ENCODE data around the gene VTI1A. TPM values are rescaled to one million over a fixed set of nuclear protein-coding genes. Genes with fewer than 3 reads are reported as not detected.

Gene VTI1A
- total RNA-seq, 1 donor from 2014 or later: 20.5 TPM

DNA sequence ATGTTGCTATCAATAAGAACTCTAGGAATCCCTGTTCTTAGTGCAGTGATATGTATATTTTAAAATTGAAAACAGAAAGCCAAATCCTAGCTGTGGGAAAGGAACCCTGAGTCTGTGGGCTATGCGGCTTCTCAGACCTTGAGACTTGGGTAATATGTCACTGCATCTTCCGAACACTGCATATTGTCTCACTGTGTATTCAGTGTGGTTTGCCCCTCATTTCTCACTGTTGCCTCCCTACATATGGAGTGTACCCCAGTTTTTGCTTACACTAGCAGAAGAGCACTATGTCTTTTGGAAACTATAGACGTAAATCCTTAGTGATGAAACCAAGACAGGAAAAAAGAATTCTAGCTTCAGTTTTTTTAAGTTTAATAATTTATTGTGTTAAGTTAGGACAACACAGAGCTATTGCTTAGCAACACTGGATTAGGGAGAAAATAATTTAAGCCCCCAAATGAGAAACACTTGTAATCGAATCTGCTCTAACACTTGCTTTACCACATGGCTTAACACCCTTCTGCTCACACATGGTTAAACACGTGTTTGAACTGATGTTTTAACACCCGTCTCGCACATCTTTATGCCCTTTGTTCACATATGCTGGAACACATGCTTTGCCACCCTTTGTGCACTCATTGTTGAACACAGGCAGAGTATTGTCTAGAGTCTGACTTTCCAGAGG lies 251.3 kb downstream of the VTI1A start:
- no peak for DNase-seq (ENCODE audit: low spot score)
- intact Hi-C loops (cut with DNase I): no loop called here

DNA sequence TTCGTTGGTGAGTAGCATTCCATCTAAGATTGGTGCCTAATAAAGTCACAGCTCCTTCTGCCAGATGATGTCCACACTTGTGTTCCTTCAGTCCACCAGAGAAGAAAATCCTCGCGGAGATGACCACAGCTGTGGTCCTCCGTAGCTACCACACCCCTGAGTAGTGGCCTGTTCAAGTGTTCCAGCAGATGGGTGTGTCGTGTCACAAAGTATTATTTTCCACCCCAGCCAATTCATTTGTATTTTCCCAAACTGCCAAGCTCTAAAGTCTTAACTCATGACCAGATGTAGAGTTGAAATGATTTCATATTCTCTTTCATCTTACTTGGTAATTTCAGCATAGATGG lies 251.8 kb downstream of the VTI1A start:
- intact Hi-C loops (cut with DNase I): no loop called here

GRCh38 chr10:112700215-112700671 lies 253.2 kb downstream of the VTI1A start:
- intact Hi-C loops (cut with DNase I): no loop called here
- DNase-seq (ENCODE audit: low spot score): no peak

More for the DNA sequence above, 251.8 kb downstream of the VTI1A start:
- DNase-seq (ENCODE audit: low spot score): no peak

DNA sequence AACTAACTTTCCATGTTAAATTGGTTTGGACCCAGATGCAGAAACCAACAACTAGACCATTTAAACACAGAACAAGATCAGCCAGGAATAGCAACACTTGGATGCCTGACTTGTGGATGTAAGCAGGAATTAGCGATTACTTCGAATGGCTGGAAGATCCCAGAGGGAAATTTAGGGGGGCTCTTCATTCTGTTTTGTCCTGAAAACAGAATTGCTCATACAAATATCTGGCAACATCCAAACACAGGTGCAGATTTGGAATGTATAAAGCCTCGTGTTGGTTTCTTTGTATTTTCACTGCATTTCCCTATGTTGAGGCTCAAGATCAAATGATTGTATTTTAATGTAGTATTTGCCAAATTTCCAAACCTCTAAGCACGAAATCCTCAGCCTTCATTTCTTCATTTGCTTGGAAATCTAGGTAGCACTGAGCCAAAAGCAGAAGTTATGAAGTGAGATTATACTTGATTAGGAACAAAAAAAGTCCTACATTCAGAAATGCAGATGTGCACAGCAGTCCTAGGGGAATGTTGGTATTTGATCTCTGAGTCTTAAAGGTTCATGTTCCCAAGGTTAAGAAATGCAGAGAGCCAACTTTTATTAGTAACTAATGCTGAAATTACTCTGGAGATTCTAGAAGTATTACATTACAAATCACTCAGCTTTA lies 254.3 kb downstream of the VTI1A start:
- DNase-seq (ENCODE audit: low spot score): no peak
- intact Hi-C loops (cut with DNase I): no loop called here

DNA sequence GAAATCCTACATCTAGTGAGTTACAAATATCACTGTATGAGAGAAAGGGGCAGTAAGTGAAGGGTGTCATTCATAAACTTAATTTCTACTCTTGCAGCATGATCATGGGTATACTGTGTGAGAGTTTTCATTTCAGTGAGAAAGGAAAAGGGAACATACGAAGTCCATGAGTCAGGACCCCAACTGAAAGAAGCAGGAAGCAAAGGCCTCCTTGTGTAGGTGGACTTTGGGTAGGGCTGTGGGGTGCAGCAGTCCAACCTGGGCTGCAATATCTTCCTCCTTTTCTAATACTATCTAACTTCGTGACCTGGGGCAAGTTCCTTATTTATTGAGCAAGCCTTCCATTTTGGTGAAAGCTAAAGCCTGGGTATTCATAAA lies 254.9 kb downstream of the VTI1A start:
- intact Hi-C loops (cut with DNase I): no loop called here
- DNase-seq (ENCODE audit: low spot score): no peak

GRCh38 chr10:112706577-112706976 lies 259.6 kb downstream of the VTI1A start:
- no peak for DNase-seq (ENCODE audit: low spot score)
- intact Hi-C loops (cut with DNase I): no loop called here

DNA sequence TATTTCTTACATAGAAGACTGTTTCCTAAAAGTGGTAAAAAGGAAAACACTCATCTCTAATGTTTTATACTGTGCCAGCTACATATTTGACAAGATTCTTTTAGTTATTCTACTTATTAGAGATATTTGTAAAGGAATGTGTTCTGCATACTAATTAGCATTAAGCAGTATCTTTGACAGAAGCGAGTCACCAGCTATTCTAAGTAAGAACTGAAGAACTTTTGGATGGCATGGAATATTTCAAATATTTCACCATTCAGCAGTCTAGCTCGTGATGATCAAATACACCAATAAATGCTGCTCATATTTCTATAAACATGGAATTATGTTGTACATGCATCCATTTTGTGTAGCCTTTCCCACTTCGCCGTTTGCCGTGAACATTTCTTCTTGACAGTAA lies 261.4 kb downstream of the VTI1A start:
- no peak for DNase-seq (ENCODE audit: low spot score)
- intact Hi-C loops (cut with DNase I): no loop called here

DNA sequence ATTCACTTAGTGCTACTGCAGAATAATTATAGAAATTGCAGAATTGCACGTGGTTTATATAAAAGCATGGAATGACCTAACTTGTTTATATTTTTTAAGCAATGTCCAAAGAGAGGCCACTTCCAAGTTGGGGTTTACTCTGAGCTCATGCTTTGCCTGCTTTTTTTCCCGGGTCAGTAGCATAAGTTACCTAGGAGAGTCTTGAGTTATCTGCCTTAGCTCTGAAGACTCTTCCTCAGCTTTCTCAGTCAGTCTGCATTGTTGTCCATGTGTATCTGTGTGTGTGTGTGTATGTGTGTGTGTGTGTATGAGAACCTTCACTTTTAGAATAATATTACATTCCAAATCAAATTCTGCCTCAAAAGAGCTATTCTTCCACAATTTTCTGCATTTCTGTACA lies 263.5 kb downstream of the VTI1A start:
- intact Hi-C loops (cut with DNase I): no loop called here

DNA sequence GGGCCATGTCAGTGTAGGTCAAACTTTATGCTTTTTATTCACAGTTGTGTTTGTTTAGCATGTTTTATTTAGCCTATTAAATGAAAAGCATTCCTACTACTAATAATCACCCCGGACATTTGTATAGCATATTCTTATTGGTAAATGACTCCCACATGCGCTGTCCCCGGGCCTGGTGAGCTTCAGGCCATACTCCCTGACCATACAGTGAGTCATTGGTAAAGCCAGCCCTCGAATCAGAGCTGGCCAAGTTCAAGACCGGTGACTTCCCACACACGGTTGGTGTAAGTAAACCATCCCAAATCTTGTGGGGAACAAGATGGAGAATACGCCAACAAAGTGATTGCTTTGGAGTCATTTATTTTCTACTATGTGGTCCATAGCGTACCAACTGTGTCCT lies 264.4 kb downstream of the VTI1A start:
- intact Hi-C loops (cut with DNase I): no loop called here
- DNase-seq (ENCODE audit: low spot score): no peak

More for the DNA sequence above, 263.5 kb downstream of the VTI1A start:
- DNase-seq (ENCODE audit: low spot score): no peak

- DNase-seq (ENCODE audit: low spot score): no peak
- intact Hi-C loops (cut with DNase I): no loop called here
Measured at GRCh38 chr10:112712536-112712935, 265.5 kb downstream of the VTI1A start.

DNA sequence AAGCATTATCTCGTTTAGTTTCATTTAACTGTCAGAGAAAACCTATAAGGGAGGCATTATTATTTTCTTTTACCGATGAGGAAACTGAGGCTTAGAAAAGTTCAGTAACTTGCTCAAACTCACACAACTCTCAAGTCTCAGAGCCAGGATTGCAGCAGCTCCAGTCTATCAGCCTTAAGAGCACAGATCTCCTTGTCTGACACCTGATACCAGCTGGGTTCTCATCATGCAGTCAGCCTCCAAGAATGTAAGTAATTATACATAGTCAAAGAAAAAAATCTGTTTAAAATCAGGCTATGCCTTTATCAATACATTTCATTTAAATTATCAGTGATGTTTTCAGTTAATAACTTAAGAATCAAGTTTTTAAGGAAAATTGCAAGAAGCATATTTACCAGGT lies 266.4 kb downstream of the VTI1A start:
- intact Hi-C loops (cut with DNase I): no loop called here
- DNase-seq (ENCODE audit: low spot score): no peak

- intact Hi-C loops (cut with DNase I): no loop called here
Measured at GRCh38 chr10:112715581-112715980, 268.6 kb downstream of the VTI1A start.

DNA sequence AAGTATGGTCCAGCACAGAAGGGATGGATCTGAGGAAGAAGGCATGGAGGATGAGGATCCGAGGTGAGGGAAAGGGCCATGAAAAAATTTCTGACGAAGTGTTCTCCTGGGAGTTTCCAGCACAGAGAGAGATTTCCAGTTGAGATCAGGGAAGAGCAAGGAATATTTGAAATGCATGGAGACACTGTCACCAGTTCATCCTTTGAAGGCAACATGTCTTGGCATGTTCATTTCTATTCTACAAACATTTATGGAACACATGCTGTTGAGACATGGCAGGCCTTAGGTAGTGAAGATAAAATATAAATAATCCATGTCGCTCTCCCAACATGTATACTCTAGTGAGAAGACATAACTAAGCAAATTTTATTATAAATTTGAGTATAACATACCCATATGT lies 269.1 kb downstream of the VTI1A start:
- no peak for DNase-seq (ENCODE audit: low spot score)
- intact Hi-C loops (cut with DNase I): no loop called here

More at GRCh38 chr10:112715581-112715980, 268.6 kb downstream of the VTI1A start:
- DNase-seq (ENCODE audit: low spot score): no peak

- no peak for DNase-seq (ENCODE audit: low spot score)
- intact Hi-C loops (cut with DNase I): no loop called here
Measured at GRCh38 chr10:112716924-112717413, 270.0 kb downstream of the VTI1A start.

GRCh38 chr10:112720178-112720577 lies 273.2 kb downstream of the VTI1A start:
- no peak for DNase-seq (ENCODE audit: low spot score)
- intact Hi-C loops (cut with DNase I): loop anchor here (2.0 to 5.0 kb wide), 2 partner anchors 407 to 662 kb away; no protein-coding TSS in a partner anchor

DNA sequence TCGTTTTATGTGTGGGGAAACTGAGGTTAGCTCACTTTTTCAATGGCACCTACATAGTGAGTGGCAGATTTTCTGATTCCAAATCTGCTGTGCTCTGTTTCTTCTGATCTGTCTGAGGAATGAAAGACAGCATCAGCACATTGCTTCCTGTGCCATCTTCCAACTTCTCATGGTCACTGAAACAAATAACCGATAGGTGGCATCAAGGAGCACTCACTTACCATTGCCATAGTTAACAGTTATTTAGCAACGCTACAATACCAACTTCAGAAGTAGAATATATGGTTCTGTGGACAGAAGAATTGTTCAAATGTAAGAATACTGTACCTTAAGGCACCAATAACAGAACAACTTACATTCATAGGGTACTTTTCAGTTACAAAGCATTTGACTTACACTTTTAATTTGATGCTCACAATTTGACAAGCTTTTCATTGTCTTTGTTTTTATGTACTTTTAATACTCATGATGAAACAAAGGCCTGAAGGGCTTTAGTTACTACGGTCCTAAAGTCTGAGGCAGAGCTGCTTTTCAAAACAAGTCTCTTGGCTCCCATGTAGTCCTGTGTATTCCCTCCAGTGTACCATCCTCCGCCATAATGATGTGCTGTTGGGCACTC lies 274.2 kb downstream of the VTI1A start:
- DNase-seq (ENCODE audit: low spot score): no peak
- intact Hi-C loops (cut with DNase I): loop anchor here (2.0 to 5.0 kb wide), 2 partner anchors 406 to 661 kb away; no protein-coding TSS in a partner anchor

GRCh38 chr10:112722758-112723157 lies 275.7 kb downstream of the VTI1A start:
- intact Hi-C loops (cut with DNase I): loop anchor here (5.0 kb wide), 1 partner anchor 660 kb away; no protein-coding TSS in a partner anchor
- no peak for DNase-seq (ENCODE audit: low spot score)

- no peak for DNase-seq (ENCODE audit: low spot score)
- intact Hi-C loops (cut with DNase I): loop anchor here (5.0 kb wide), 1 partner anchor 658 kb away; no protein-coding TSS in a partner anchor
Measured at GRCh38 chr10:112723876-112724275, 276.9 kb downstream of the VTI1A start.

DNA sequence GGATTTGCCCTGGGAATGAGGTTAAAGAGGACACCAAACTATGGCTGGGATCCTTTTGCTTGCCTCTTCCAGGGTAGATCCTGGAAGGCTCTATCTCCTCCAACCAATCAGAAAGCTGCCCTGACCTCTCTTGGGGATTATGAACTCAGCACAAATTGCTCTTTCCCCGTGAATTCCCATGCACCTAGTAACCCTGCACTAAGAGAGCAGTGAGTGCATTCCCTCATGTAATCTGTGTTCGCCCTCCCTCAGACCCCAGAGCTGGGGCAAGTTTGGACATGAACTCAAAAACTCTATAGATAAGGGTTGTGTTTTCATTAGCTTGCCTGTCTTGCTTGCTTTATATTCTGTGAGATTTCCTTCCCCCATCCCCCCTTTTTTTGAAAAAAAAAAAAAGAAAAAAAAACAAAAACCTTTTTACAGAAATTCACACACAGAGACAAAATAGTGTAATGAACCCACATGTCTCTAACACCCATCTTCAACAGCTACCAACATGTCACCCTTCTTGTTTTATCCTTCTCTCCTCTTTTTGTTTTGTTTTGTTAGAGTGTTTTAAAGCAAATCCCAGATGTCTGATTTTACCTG lies 277.5 kb downstream of the VTI1A start:
- intact Hi-C loops (cut with DNase I): loop anchor here (5.0 kb wide), 1 partner anchor 658 kb away; no protein-coding TSS in a partner anchor
- DNase-seq (ENCODE audit: low spot score): no peak

Measured in cardiac septum (tissue), 1 donor.